SU-DHL-6 (cell line): ENCODE measurements around the gene IFNA13.

Source experiments
- CTCF ChIP-seq: fragments of 200-600 bp; sonication (generic); IDR thresholded peaks from one replicate; pipeline ENCODE4 v1.5.1; 2017; ENCODE audit warnings: antibody characterized with exemption, mild to moderate bottlenecking, low read length, moderate library complexity; ENCODE audit not compliant: insufficient read depth, poor library complexity, severe bottlenecking
- EZH2phosphoT487 ChIP-seq: fragments of 200-600 bp; sonication (generic), shearing (Covaris generic); conservative IDR thresholded peaks from 2 replicates; pipeline ENCODE4 v1.6.1; 2018; ENCODE audit warnings: mild to moderate bottlenecking, antibody characterized with exemption, low read length, moderate library complexity, mixed read lengths

- TF ChIP-seq CTCF (no peak), EZH2phosphoT487 (no peak)
Observed at GRCh38 chr9:21412107-21412506, 44.2 kb upstream of the IFNA13 start.
